SJSA1 (cell line): ENCODE measurements around the gene FXN. TPM values are rescaled to one million over a fixed set of nuclear protein-coding genes. Genes with fewer than 3 reads are reported as not detected.
"Not testable (repeated sequence)": the region's sequence is repeated elsewhere in the genome, so short reads cannot be mapped to it uniquely, and the experiment has no call there.

Experiments
- DNase-seq, 2 experiments: peaks; one replicate each; pipeline ENCODE4 v3.0.0-alpha.2; 2015 to 2020; ENCODE audit warnings: low spot score in 2 of 2, low read depth in 1 of 2
- H3K27ac ChIP-seq: fragments of 250-450 bp; sonication (Bioruptor Pico); 2 replicates; pipeline ENCODE4 v1.5.1; 2020; ENCODE audit warnings: mild to moderate bottlenecking, moderate library complexity
- H3K27me3 ChIP-seq: fragments of 250-450 bp; sonication (Bioruptor Pico); replicated peaks from 2 replicates; pipeline ENCODE4 v1.5.1; 2020; ENCODE audit warnings: mild to moderate bottlenecking, moderate library complexity
- H3K36me3 ChIP-seq: fragments of 250-450 bp; sonication (Bioruptor Pico); 2 replicates; pipeline ENCODE4 v1.5.1; 2020; ENCODE audit warnings: mild to moderate bottlenecking
- H3K4me1 ChIP-seq: fragments of 250-450 bp; sonication (Bioruptor Pico); replicated peaks from 2 replicates; pipeline ENCODE4 v1.6.1; 2021; ENCODE audit warnings: mild to moderate bottlenecking
- H3K4me3 ChIP-seq: fragments of 250-450 bp; sonication (Bioruptor Pico); 2 replicates; pipeline ENCODE4 v1.5.1; 2020; ENCODE audit warnings: mild to moderate bottlenecking
- H3K9me3 ChIP-seq: fragments of 250-450 bp; sonication (Bioruptor Pico); replicated peaks from 2 replicates; pipeline ENCODE4 v1.5.1; 2020; ENCODE audit warnings: mild to moderate bottlenecking
- total RNA-seq: library from RNA; depleted of rRNA; stranded (reverse); fragments of >200 nt; shearing (Covaris generic); gene quantifications from 2 replicates; pipeline ENCODE4 v1.2.3, GENCODE V29; 2014

The FXN gene
- total RNA-seq, 1 experiment from 2014 or later, result 4.4 TPM

DNA sequence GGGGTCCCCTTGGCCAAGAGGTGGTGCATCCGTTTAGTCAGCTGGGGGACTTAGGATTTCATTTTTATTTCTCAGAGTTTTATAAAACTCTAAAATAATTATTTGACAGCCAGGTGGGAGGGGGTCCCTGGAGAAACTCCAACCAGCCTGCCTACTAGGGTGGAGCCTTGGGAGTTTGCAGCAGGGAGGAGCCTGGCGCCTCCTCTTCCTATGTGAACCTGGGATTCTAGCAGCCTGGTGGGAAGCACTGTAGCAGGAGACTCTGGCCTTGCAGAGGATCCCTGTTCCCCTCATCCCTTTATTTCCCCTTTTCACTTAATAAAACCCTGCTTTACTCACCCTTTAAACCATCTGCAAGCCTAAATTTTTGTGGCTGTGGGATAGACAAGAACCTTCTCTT is 50.8 kb downstream of the FXN start:
- Histone ChIP-seq H3K4me3 (no peak overlapping the region), H3K4me1 (no peaks in the 10 kb centered on the region), H3K27ac (no peak overlapping the region), H3K27me3 (no peaks in the 10 kb centered on the region), H3K36me3 (no peaks in the 10 kb centered on the region), H3K9me3 (no peaks in the 10 kb centered on the region)
- no peak for DNase-seq

DNA sequence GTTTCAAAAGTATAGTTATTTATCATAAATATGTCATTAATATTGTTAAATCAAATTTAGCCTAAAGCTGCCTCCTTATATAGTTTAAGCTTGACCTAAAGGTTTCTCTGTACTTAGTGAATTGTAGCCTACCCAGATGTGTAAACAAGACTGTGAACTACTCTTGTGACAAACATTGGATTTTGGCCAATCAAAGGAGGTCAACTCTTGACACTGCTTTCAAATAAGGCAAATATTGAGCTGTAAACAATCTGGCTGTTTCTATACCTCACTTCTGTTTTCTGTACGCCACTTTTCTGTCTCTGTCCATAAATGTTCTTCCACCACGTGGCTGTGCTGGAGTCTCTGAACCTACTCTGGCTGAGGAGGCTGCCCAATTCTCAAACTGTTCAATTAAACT is 51.2 kb downstream of the FXN start:
- DNase-seq, result no peak

DNA sequence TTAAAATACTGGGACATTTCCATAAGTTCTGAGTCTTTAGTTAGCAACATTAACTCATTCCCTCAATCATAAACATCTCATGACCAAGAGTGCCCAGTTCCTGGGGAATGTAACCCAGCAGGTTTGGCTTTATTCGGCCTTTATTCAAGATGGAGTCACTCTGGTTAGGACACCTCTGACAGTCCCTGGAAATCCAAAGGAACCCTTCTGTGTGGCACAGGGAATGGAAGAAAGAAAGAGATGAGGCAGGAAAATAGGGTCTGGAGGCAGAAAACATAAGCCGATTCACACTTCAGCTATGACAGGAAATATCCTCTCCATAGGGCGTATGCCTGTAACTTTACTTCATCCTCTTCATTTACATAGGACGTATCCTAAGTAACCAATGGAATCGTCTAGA is 53.5 kb downstream of the FXN start:
- no peak overlapping the region for H3K4me3 ChIP-seq
- H3K27me3 ChIP-seq, result no peaks in the 10 kb centered on the region
- H3K4me1 ChIP-seq, result no peaks in the 10 kb centered on the region
- H3K36me3 ChIP-seq, result no peaks in the 10 kb centered on the region
- H3K9me3 ChIP-seq, result no peaks in the 10 kb centered on the region
- no peak overlapping the region for H3K27ac ChIP-seq
- DNase-seq, result no peak

More for the DNA sequence above, 51.2 kb downstream of the FXN start:
- Histone ChIP-seq H3K27ac (no peak overlapping the region), H3K36me3 (no peaks in the 10 kb centered on the region), H3K4me3 (no peak overlapping the region), H3K27me3 (no peaks in the 10 kb centered on the region), H3K4me1 (no peaks in the 10 kb centered on the region), H3K9me3 (no peaks in the 10 kb centered on the region)

DNA sequence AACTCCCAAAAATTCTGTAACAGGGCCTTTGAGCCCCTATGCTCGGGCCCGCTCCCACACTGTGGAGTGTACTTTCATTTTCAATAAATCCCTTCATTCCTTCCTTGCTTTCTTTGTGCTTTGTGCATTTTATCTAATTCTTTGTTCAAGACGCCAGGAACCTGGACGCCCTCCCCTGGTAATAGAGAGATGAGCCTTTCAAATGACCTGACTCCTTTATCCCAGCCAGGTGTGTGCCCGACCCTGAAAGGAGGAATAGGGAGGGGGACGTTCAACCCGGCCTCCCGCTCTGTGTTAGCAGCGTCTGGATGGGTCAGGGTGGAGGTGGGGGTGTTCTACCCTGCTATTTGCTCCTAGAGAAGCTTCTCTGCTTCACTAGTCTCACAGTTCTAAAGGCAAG is 53.9 kb downstream of the FXN start:
- Histone ChIP-seq H3K4me3 (no peak overlapping the region), H3K4me1 (no peaks in the 10 kb centered on the region), H3K9me3 (no peaks in the 10 kb centered on the region), H3K27me3 (no peaks in the 10 kb centered on the region), H3K27ac (no peak overlapping the region), H3K36me3 (no peaks in the 10 kb centered on the region)
- DNase-seq, result no peak

DNA sequence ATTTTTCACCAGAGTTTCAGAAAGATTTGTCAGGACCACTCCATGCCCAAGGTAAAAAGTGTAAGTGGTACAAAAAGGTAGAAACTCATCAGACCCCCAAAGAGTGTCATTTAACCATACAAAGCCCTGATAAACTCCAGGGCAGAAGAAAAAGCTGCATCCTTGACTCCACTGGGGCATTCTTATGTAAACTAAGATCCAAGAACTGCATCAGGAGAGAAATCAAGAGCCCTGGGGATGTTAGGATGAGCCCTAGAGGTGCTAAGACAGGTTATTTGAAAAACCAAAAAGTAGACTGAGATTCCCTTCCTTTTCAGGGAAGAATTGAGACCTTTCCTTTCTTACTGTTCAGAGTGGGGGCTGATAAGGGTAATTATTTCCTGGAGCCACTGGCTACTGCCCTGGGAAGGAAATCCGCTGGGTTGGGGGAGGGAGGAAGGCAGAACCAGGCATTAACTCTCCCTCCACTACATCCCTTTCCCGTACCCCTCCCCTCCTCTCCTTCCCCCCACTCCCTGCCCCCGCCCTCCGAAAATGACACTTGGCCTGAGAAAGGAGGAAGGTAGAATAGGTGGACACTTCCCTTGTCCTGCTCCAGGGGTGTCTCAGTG is 54.7 kb downstream of the FXN start:
- H3K27ac ChIP-seq, result no peak overlapping the region
- no peaks in the 10 kb centered on the region for H3K36me3 ChIP-seq
- H3K4me3 ChIP-seq, result no peak overlapping the region
- DNase-seq, result no peak
- no peaks in the 10 kb centered on the region for H3K9me3 ChIP-seq
- H3K4me1 ChIP-seq, result no peaks in the 10 kb centered on the region
- no peaks in the 10 kb centered on the region for H3K27me3 ChIP-seq

DNA sequence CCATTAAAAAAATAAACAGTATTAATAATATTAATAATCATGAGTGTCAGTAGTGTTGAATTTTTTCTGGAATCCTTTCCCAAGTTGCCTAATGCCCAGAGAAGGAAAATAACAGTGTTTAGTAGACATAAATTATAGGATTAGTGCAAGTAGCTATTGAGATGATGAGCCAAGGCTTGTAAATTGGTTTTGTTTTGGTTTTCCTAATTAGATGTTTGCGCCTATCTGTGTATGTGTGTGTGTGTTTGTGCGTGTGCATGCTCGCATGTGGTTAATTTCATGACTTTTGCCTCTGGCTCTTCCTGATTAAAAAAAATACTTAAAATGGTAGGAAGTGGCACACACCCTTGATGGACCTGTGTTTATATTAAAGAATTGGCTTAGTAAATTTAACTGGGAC is 55.4 kb downstream of the FXN start:
- Histone ChIP-seq H3K4me1 (no peaks in the 10 kb centered on the region), H3K36me3 (no peaks in the 10 kb centered on the region), H3K27ac (no peak overlapping the region), H3K9me3 (no peaks in the 10 kb centered on the region), H3K4me3 (no peak overlapping the region), H3K27me3 (no peaks in the 10 kb centered on the region)
- DNase-seq, result no peak

DNA sequence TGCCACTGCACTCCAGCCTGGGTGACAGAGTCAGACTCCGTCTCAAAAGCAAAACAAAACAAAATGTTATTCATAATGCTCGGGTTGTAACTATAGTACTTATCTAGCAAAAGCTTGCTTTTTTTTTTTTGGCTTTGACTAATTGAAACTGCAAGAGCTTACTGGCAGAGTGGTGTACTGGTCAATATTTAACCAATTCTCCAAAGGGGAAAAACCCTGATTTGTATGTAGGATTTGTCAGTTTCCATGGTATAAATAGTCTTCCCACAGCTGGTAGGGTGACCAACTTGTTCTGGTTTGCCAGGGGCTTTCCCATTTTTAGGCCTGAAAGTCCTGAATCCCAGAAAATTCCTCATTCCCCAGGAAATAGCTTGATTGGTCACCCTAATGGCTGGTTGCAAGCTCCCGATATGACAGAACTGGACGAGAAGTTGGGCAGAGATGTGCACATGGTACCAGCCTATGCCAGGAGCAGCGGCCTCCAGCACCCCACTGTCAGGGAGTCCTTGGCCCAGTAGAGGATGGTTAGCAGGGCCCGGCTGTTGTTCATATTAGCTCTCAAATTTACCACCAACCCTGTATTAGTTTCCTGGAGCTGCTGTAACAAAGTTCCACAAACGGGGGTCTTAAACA is 58.0 kb downstream of the FXN start:
- H3K27ac ChIP-seq, result no peak overlapping the region
- H3K4me3 ChIP-seq, result no peak overlapping the region
- H3K4me1 ChIP-seq, result no peaks in the 10 kb centered on the region
- no peak for DNase-seq
- no peaks in the 10 kb centered on the region for H3K36me3 ChIP-seq
- H3K27me3 ChIP-seq, result no peaks in the 10 kb centered on the region
- no peaks in the 10 kb centered on the region for H3K9me3 ChIP-seq

DNA sequence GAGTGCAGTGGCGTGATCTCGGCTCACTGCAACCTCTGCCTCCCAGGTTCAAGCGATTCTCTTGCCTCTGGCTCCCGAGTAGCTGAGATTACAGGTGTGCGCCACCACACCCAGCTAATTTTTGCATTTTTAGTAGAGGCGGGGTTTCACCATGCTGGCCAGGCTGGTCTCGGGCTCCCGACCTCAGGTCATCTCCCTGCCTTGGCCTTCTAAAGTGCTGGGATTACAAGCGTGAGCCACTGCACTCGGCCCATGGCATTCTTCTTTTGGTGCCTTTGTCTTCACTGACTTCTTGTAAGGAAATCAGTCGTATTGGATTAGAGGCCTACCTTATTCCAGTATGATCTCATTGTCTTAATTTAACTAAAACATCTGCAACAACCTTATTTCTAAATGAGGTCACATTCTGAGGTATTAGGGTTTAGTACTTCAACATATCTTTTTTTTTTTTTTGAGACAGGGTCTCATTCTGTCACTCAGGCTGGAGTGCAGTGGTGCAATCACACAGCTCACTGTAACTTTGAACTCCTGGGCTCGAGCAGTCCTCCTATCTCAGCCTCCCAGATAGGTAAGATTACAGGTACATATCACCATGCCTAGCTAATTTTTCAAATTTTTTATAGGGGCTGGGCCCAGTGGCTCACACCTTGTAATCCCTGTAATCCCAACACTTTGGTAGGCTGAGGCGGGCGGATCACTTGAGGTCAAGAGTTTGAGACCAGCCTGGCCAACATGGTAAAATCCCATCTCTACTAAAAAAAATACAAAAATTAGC is 59.0 kb downstream of the FXN start:
- H3K9me3 ChIP-seq, H3K27me3 ChIP-seq, H3K27ac ChIP-seq, H3K36me3 ChIP-seq, H3K4me1 ChIP-seq, DNase-seq, H3K4me3 ChIP-seq: not testable (repeated sequence)

DNA sequence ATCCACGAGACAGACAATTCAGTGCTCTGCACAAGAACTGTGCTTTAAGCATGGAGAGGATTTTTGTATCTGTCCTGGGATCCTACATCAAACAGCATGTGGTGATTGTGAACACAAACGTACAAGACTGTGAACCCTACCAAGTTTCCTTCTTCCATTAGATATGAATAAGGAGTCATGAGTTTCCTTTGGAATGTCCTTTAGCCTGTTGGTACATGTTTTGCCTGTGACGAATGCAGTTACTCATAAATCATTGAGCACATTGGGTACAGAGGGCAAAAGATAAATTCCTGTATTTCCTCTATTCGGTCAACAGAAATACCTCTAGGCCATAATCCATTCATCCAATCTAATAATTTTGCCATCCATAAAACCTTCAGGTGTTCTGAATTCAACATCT is 61.5 kb downstream of the FXN start:
- no peak overlapping the region for H3K4me3 ChIP-seq
- H3K27me3 ChIP-seq, result no peaks in the 10 kb centered on the region
- no peaks in the 10 kb centered on the region for H3K9me3 ChIP-seq
- no peak overlapping the region for H3K27ac ChIP-seq
- no peaks in the 10 kb centered on the region for H3K4me1 ChIP-seq
- no peaks in the 10 kb centered on the region for H3K36me3 ChIP-seq
- DNase-seq, result no peak

DNA sequence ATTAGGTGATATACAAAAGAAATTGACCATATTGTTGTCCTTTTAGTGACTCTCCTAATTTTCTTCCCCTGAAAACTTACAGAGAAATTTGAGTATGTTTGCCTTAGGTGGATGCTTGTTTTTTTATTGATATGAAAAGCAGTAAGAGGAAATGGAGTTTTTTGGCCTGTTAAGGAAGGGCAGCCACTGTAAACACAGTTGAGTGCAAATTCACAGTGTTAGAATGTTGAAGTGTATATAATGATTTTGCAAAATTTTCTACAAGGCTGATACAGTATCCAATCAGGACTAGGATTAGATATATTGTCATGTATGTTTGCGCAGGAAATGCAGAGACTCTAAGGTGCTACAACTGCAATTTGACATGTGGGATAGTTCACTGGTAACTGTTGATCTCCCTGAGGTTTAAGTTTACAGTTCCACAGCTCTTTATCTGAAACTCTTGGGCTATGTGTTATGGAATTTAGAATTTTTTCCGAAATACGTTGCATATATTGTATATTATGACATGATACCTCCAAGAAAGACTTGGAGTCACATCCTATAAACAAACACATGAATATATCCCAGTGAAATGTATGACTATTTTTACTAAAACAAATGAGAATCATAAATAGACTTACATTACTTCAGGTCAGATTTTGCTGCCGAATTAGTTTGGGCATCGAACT is 62.5 kb downstream of the FXN start:
- Histone ChIP-seq H3K36me3 (no peaks in the 10 kb centered on the region), H3K27me3 (no peaks in the 10 kb centered on the region), H3K4me1 (no peaks in the 10 kb centered on the region), H3K27ac (no peak overlapping the region), H3K4me3 (no peak overlapping the region), H3K9me3 (no peaks in the 10 kb centered on the region)
- no peak for DNase-seq

DNA sequence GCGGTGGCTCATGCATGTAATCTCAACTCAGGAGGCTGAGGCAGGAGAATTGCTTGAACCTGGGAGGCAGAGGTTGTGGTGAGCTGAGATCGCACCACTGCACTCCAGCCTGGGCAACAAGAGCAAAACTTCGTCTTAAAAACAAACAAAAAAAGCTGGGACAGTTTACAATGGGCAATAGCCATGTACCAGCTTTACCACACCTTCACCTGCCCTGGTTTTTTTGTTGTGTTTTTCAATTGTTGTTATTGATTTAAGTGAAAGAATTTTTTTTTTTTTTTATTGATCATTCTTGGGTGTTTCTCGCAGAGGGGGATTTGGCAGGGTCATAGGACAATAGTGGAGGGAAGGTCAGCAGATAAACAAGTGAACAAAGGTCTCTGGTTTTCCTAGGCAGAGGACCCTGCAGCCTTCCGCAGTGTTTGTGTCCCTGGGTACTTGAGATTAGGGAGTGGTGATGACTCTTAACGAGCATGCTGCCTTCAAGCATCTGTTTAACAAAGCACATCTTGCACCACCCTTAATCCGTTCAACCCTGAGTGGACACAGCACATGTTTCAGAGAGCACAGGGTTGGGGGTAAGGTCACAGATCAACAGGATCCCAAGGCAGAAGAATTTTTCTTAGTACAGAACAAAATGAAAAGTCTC is 67.9 kb downstream of the FXN start:
- not testable (repeated sequence) for DNase-seq, H3K27ac ChIP-seq, H3K4me1 ChIP-seq, H3K9me3 ChIP-seq, H3K4me3 ChIP-seq, H3K27me3 ChIP-seq, H3K36me3 ChIP-seq

DNA sequence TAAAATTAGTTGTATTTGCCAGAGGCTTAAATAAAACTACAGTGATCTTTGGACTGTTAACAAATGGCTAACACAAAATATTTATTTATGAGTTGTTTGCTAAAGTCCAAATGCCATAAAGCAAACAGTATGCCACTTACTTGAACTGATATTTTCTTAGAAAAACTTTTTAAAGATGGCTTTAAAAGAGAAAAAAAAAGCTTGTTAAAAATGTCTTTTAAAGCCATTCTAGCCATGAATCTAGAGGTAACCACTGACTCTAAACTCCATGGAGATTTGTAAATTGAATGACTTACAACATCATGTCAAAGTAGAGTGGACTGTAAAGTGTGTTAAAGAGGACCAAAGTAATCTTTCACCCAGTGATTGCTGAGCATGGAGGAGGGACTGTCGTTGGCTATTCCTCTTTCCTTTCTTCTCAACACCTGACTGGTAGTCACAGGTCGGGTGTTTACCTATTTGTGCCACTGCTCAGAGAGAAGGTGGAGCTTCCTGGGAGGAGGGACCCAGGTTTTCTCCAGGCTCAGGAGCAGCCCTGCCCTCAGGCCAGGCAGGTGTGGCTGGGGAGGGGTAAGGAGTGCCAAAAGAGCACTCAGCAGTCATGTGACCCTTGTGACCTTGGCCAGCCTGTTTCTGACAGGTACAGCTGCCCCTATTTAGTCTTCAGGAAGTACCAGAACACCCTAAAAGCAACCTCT is 69.4 kb downstream of the FXN start:
- no peak overlapping the region for H3K27ac ChIP-seq
- no peak overlapping the region for H3K4me3 ChIP-seq
- DNase-seq, result no peak
- no peaks in the 10 kb centered on the region for H3K36me3 ChIP-seq
- H3K27me3 ChIP-seq, result no peaks in the 10 kb centered on the region
- no peaks in the 10 kb centered on the region for H3K4me1 ChIP-seq
- no peaks in the 10 kb centered on the region for H3K9me3 ChIP-seq

DNA sequence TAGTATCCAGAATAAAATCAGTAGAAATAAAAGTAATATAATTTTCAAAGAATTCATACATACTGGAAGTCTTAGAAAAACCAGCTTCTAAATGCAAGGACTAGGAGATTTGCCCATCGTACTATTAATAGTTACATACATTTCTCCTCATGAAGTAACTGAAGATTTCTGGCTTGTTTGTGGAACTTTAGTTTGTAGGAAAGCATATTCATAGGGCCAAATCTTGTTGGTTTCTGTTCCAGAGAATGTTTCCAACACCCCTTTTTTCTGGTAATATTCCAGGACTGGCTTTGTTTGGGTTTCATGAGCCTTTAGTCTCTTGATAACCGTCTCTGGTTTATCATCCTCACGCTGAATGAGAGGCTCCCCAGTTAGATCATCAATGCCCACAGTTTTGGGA is 72.2 kb downstream of the FXN start:
- H3K4me1 ChIP-seq, result no peaks in the 10 kb centered on the region
- no peak overlapping the region for H3K4me3 ChIP-seq
- H3K27me3 ChIP-seq, result no peaks in the 10 kb centered on the region
- H3K27ac ChIP-seq, result no peak overlapping the region
- no peak for DNase-seq
- no peaks in the 10 kb centered on the region for H3K9me3 ChIP-seq
- no peaks in the 10 kb centered on the region for H3K36me3 ChIP-seq
